Mesenchymal stem cell (in vitro differentiated cells and primary cell): ENCODE results near the gene TPRX2.
"Not testable (repeated sequence)": the region's sequence is repeated elsewhere in the genome, so short reads cannot be mapped to it uniquely, and the experiment has no call there.

Experiments
- DNase-seq: peaks from one replicate; pipeline ENCODE4 v3.0.0-alpha.2; 2013
- H2AFZ ChIP-seq: one replicate; pipeline ENCODE4 v1.6.1; 2013; ENCODE audit warnings: low read depth, mild to moderate bottlenecking, control low read depth, inconsistent platforms, low read length, moderate library complexity
- H2AK5ac ChIP-seq: 2 replicates; pipeline ENCODE4 v1.6.1; 2013; ENCODE audit warnings: low read length, moderate library complexity, mild to moderate bottlenecking, inconsistent platforms; ENCODE audit not compliant: severe bottlenecking
- H2BK120ac ChIP-seq: one replicate; pipeline ENCODE4 v1.6.1; 2013; ENCODE audit warnings: low read depth, mild to moderate bottlenecking, inconsistent platforms, low read length, moderate library complexity
- H2BK12ac ChIP-seq, 2 experiments: one replicate each; pipeline ENCODE4 v1.6.1; 2013; ENCODE audit warnings: inconsistent platforms in 2 of 2, low read length in 2 of 2, mild to moderate bottlenecking in 2 of 2, moderate library complexity in 2 of 2, control low read depth in 1 of 2
- H2BK15ac ChIP-seq: one replicate; pipeline ENCODE4 v1.6.1; 2013; ENCODE audit warnings: mild to moderate bottlenecking, low read depth, inconsistent platforms; ENCODE audit not compliant: poor library complexity, severe bottlenecking
- H2BK5ac ChIP-seq: 2 replicates; pipeline ENCODE4 v1.6.1; 2013; ENCODE audit warnings: low read depth, mild to moderate bottlenecking, low read length, control low read depth, inconsistent platforms; ENCODE audit not compliant: poor library complexity, severe bottlenecking
- H3K14ac ChIP-seq, 2 experiments: one replicate each; pipeline ENCODE4 v1.6.1; 2013; ENCODE audit warnings: inconsistent platforms in 2 of 2, low read length in 2 of 2, control low read depth in 1 of 2, mild to moderate bottlenecking in 1 of 2, moderate library complexity in 1 of 2
- H3K18ac ChIP-seq, 2 experiments: one replicate each; pipeline ENCODE4 v1.6.1; 2013; ENCODE audit warnings: inconsistent platforms in 2 of 2, low read length in 2 of 2, control low read depth in 1 of 2, low read depth in 1 of 2, mild to moderate bottlenecking in 1 of 2
- H3K23ac ChIP-seq, 2 experiments: one replicate each; pipeline ENCODE4 v1.6.1; 2013; ENCODE audit warnings: inconsistent platforms in 2 of 2, low read length in 2 of 2, mild to moderate bottlenecking in 2 of 2, moderate library complexity in 2 of 2, control low read depth in 1 of 2
- H3K27ac ChIP-seq: 2 replicates; pipeline ENCODE4 v1.5.1; 2013; ENCODE audit warnings: mild to moderate bottlenecking, moderate library complexity, low read length, control low read depth, inconsistent platforms; ENCODE audit not compliant: poor library complexity, severe bottlenecking
- H3K27me3 ChIP-seq, 2 experiments: 2 replicates each; pipeline versions ENCODE4 v1.6.1 to v1.7.0; 2013; ENCODE audit warnings: low read length in 2 of 2, mild to moderate bottlenecking in 2 of 2, moderate library complexity in 2 of 2, control low read depth in 1 of 2, inconsistent platforms in 1 of 2; ENCODE audit not compliant: control insufficient read depth in 1 of 2, insufficient read depth in 1 of 2
- H3K36me3 ChIP-seq, 2 experiments: 2 replicates each; pipeline versions ENCODE4 v1.6.1 to v1.7.0; 2013; ENCODE audit warnings: low read length in 2 of 2, control low read depth in 1 of 2, inconsistent platforms in 1 of 2, low read depth in 1 of 2, mild to moderate bottlenecking in 1 of 2; ENCODE audit not compliant: insufficient read depth in 2 of 2, control insufficient read depth in 1 of 2
- H3K4ac ChIP-seq, 2 experiments: one replicate each; pipeline ENCODE4 v1.6.1; 2013; ENCODE audit warnings: inconsistent platforms in 2 of 2, low read length in 2 of 2, mild to moderate bottlenecking in 2 of 2, moderate library complexity in 2 of 2, control low read depth in 1 of 2, low read depth in 1 of 2
- H3K4me1 ChIP-seq: 2 replicates; pipeline ENCODE4 v1.6.1; 2013; ENCODE audit warnings: low read depth, low read length, control low read depth; ENCODE audit not compliant: control insufficient read depth, insufficient read depth
- H3K4me2 ChIP-seq: 2 replicates; pipeline ENCODE4 v1.6.1; 2013; ENCODE audit warnings: low read length, mild to moderate bottlenecking, inconsistent platforms; ENCODE audit not compliant: poor library complexity, severe bottlenecking
- H3K4me3 ChIP-seq, 2 experiments: 2 replicates each; pipeline versions ENCODE4 v1.5.1 to v1.7.0; 2013; ENCODE audit warnings: low read length in 2 of 2, mild to moderate bottlenecking in 2 of 2, control low read depth in 1 of 2, low read depth in 1 of 2; ENCODE audit not compliant: insufficient read depth in 1 of 2
- H3K79me1 ChIP-seq: replicated peaks from 2 replicates; pipeline ENCODE4 v1.6.1; 2013; ENCODE audit warnings: mild to moderate bottlenecking, control low read depth, low read length, inconsistent platforms; ENCODE audit not compliant: poor library complexity, severe bottlenecking
- H3K9ac ChIP-seq: 2 replicates; pipeline ENCODE4 v1.7.0; 2013; ENCODE audit warnings: mild to moderate bottlenecking, low read length, moderate library complexity
- H3K9me3 ChIP-seq: 2 replicates; pipeline ENCODE4 v1.7.0; 2013; ENCODE audit warnings: mild to moderate bottlenecking, low read length; ENCODE audit not compliant: control insufficient read depth
- H4K8ac ChIP-seq: one replicate; pipeline ENCODE4 v1.6.1; 2013; ENCODE audit warnings: inconsistent platforms, mild to moderate bottlenecking, low read length, moderate library complexity
- H4K91ac ChIP-seq: one replicate; pipeline ENCODE4 v1.6.1; 2013; ENCODE audit warnings: mild to moderate bottlenecking, low read length, inconsistent platforms
- WGBS: methylation state at CpG from one replicate; pipeline ENCODE4 v1.1.7; 2013; ENCODE audit warnings: mixed read lengths; 5-methylcytosine and 5-hydroxymethylcytosine counted together

TPRX2 gene

DNA sequence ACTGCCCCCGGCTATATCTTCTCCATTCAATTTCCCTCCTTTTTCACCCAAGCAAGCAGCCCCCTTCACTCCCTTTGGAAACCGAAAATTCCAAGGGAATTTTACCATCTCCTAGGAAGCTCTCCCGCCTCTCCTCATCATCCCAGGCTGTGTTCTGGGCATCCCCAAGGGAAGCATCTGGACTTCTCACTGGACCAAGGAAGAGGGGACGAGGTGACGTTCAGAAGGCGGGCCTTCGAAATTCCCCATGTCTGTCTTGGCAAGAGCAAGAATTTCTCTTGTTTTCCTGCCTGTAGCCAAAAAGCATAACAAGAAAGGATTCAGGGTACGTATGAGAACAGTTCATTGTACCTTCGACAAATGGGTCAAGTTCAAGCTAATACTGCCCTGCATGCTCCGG, 6.1 kb downstream of the TPRX2 start:
- WGBS, result 79% methylated on average over 9 of the region's 10 CpGs
- no peak overlapping the region for H3K4me2 ChIP-seq
- H2BK120ac ChIP-seq, result no peak overlapping the region
- H3K4ac ChIP-seq, result no peak overlapping the region
- no peak overlapping the region for H3K27ac ChIP-seq
- no peak overlapping the region for H3K4me3 ChIP-seq
- H4K8ac ChIP-seq, result no peak overlapping the region
- no peak overlapping the region for H2BK5ac ChIP-seq
- no peak overlapping the region for H3K18ac ChIP-seq
- H3K23ac ChIP-seq, result no peak overlapping the region
- H3K14ac ChIP-seq, result no peak overlapping the region
- H2AK5ac ChIP-seq, result no peak overlapping the region
- H3K9ac ChIP-seq, result no peak overlapping the region
- no peak overlapping the region for H4K91ac ChIP-seq
- no peaks in the 10 kb centered on the region for H3K36me3 ChIP-seq
- no peaks in the 10 kb centered on the region for H3K9me3 ChIP-seq
- H2BK12ac ChIP-seq, result no peak overlapping the region
- H2BK15ac ChIP-seq, result no peak overlapping the region
- peaks cover 0 to 10% of the 10 kb centered on the region in 2 experiments for H3K27me3 ChIP-seq
- H3K4me1 ChIP-seq, result peaks cover 2% of the 10 kb centered on the region
- no peaks in the 10 kb centered on the region for H3K79me1 ChIP-seq
- no peak overlapping the region for H2AFZ ChIP-seq
- DNase-seq, result no peak

DNA sequence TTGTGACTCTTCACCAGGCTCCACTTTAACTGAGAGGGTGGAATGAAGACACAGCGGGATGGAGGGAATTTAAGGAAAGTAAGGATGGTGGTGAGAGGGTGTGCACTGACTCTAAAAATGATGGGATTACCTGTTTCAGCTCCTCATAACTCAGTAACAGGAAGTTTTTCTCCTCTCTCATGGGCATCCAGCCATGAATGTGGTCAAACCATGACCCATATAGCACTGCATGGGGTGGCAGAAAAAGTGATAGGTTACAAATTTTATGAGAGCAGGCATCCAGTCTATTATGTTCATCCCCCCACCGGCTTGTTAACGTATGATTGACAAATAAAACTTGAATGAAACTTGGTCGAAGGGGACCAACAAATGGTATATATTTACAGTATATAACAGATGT, 19.9 kb downstream of the TPRX2 start:
- DNase-seq, result no peak
- H3K4me3 ChIP-seq, result no peak overlapping the region
- H3K36me3 ChIP-seq, result no peaks in the 10 kb centered on the region
- no peaks in the 10 kb centered on the region for H3K9me3 ChIP-seq
- no peak overlapping the region for H3K4ac ChIP-seq
- H3K27ac ChIP-seq, result no peak overlapping the region
- H4K8ac ChIP-seq, result no peak overlapping the region
- no peak overlapping the region for H3K9ac ChIP-seq
- no peak overlapping the region for H2BK120ac ChIP-seq
- no peak overlapping the region for H3K14ac ChIP-seq
- H3K18ac ChIP-seq, result no peak overlapping the region
- H2AK5ac ChIP-seq, result no peak overlapping the region
- H2BK12ac ChIP-seq, result no peak overlapping the region
- no peak overlapping the region for H2BK5ac ChIP-seq
- H3K4me1 ChIP-seq, result peaks cover 1% of the 10 kb centered on the region
- no peak overlapping the region for H2BK15ac ChIP-seq
- H3K4me2 ChIP-seq, result no peak overlapping the region
- H2AFZ ChIP-seq, result no peak overlapping the region
- no peak overlapping the region for H3K23ac ChIP-seq
- 74% methylated on average over 3 of the region's 4 CpGs for WGBS
- H3K27me3 ChIP-seq, result peaks cover 0 to 12% of the 10 kb centered on the region in 2 experiments
- H4K91ac ChIP-seq, result no peak overlapping the region
- no peaks in the 10 kb centered on the region for H3K79me1 ChIP-seq

DNA sequence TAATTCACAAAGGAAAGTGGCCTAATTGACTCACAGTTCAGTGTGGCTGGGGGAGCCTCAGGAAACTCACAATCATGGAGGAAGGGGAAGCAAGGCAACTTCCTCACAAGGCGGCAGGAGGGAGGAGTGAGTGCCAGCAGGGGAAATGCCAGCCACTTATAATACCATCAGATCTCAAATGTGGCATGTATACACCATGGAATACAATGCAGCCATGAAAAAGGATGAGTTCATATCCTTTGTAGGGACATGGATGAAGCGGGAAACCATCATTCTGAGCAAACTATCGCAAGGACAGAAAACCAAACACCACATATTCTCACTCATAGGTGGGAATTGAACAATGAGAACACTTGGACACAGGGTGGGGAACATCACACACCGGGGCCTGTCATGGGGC, 20.4 kb downstream of the TPRX2 start:
- H2BK12ac ChIP-seq, H2BK5ac ChIP-seq, H3K18ac ChIP-seq, H3K4me1 ChIP-seq, H3K23ac ChIP-seq, H3K4me3 ChIP-seq, H4K8ac ChIP-seq, H2AK5ac ChIP-seq, H2BK15ac ChIP-seq, H2BK120ac ChIP-seq, H4K91ac ChIP-seq, DNase-seq, H3K4ac ChIP-seq, H3K27ac ChIP-seq, H3K36me3 ChIP-seq, H3K4me2 ChIP-seq, H3K9ac ChIP-seq, H3K14ac ChIP-seq, H3K9me3 ChIP-seq, H3K79me1 ChIP-seq, H2AFZ ChIP-seq: not testable (repeated sequence)
- H3K27me3 ChIP-seq, result peaks cover 0 to 12% of the 10 kb centered on the region in 2 experiments
- no CpG with 5 or more reads among the region's 4 CpGs for WGBS

- Histone ChIP-seq H3K27ac (no peak overlapping the region), H3K4me3 (no peak overlapping the region), H3K4ac (no peak overlapping the region), H3K79me1 (no peaks in the 10 kb centered on the region), H3K27me3 (peaks cover 8 to 30% of the 10 kb centered on the region in 2 experiments), H3K9ac (no peak overlapping the region), H2AK5ac (no peak overlapping the region), H3K9me3 (no peaks in the 10 kb centered on the region), H3K18ac (no peak overlapping the region), H2AFZ (no peak overlapping the region), H3K4me1 (peaks cover 1% of the 10 kb centered on the region), H3K23ac (no peak overlapping the region), H3K4me2 (no peak overlapping the region), H2BK5ac (no peak overlapping the region), H2BK15ac (no peak overlapping the region), H2BK120ac (no peak overlapping the region), H3K36me3 (no peaks in the 10 kb centered on the region), H2BK12ac (no peak overlapping the region), H4K91ac (no peak overlapping the region), H3K14ac (no peak overlapping the region), H4K8ac (no peak overlapping the region)
- no peak for DNase-seq
- WGBS, result 67% methylated on average over 5 of the region's 5 CpGs
Measured at GRCh38 chr19:47881757-47882156, 22.7 kb downstream of the TPRX2 start.
